Measurements from ENCODE around the gene CNTN1.
A peak's percentile ranks its signal among the peaks of the same experiment; 100 is the strongest.
"Not testable (repeated sequence)": the region's sequence is repeated elsewhere in the genome, so short reads cannot be mapped to it uniquely, and the experiment has no call there.

CNTN1 gene

DNA sequence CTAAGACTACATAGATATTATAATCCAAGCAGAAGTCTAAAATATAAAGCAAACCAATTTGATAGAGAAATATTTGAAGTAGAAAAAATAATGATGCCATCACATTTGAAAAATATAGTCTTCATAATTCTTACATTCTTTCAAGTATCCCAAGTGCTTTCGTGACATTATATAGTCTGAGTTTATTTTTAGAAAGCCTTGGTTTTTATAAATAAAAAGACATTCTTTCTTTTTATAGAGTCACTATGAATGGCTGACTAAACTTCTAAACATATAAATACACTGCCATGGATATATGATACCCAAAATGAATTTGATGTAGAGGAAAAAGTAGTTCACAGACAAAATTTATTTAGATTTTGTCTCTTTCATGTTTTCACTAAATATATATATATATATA lies 360.8 kb downstream of the CNTN1 start:
- DNase-seq: no peak

DNA sequence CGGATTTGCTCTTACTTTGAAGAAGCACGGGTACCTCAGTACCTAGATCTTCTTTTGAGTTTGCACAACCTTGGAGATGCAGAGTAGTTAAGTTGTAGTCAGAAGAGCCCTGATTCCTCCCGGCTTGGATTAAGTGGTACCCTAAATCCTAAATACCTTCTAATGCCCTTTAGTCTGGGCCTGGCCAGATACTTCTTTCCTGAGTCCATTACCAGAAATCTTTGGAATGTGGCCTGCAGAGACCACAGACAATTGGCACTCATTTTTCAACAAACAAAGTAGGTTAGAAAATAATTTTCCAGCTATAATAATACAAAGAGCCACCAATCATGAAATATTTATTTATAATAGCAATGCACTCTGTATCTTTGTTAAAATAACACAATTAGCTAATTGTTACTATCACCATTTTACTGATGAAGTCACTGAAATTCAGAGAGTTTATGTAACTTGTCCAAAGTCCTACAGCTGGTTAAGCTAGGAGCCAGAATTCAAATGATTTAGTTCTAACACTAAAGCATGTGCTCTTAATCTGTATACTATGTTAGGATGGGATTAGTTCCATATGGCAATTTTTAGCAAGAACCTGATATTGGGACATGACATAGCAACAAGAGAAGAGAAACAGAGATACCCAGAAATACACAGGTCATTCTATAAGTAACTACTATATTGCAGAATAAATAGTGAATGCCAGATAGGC lies 363.8 kb downstream of the CNTN1 start:
- no peak for DNase-seq

DNA sequence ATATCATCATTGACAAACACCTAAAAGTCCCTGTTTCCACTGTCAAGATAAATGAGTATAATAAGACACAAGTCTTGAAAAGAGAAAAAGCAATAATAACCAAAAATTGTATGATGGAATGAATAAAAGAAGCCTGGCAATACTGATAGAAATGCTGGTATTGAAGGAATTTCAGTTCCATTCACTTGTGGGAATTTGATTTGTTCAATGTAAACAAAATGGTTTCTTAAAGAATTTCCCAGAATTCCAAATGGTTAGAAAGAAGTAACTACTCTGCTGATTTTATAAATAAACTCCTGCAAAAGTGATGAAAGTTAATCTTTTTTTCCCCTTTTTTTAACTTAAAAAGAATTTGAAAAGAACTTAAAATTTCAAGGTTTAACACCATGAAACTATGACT lies 366.0 kb downstream of the CNTN1 start:
- DNase-seq: no peak

DNA sequence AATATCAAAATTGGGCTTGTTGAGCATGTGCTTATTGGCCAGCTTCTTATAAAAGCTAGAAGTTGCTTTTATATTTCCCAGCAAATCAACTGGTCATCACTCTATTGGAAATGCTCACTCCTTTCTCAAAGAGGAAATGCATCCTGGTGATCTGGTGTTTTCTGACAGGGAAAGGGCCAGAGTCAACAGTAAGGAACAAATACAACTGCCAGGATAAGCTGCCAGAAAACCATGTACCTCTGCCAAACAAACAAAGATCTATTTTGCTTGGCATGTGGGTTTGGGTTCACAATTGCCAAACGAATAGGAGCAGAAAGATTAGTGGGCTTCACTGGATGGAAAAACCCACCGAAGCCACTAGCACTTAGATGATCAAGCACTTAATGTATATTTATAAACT lies 369.0 kb downstream of the CNTN1 start:
- DNase-seq: peak; percentile 1

DNA sequence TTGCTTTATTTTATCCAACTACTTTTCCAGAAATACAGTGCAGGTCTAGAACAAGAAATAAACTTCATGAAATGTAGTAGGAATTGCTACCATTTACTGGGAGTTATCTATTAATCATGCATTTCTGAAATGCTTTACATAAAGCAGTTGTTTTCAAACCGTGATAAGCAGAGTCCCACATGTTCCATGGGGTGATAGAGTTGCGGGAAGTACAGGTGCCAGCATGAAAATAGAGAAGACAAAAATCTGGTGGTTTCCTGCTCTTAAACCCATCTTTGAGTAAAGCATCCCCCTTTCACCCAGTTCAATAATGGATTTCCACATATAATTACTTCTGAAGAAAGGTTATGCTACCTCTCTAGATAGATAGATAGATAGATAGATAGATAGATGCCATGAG lies 372.2 kb downstream of the CNTN1 start:
- DNase-seq: no peak

DNA sequence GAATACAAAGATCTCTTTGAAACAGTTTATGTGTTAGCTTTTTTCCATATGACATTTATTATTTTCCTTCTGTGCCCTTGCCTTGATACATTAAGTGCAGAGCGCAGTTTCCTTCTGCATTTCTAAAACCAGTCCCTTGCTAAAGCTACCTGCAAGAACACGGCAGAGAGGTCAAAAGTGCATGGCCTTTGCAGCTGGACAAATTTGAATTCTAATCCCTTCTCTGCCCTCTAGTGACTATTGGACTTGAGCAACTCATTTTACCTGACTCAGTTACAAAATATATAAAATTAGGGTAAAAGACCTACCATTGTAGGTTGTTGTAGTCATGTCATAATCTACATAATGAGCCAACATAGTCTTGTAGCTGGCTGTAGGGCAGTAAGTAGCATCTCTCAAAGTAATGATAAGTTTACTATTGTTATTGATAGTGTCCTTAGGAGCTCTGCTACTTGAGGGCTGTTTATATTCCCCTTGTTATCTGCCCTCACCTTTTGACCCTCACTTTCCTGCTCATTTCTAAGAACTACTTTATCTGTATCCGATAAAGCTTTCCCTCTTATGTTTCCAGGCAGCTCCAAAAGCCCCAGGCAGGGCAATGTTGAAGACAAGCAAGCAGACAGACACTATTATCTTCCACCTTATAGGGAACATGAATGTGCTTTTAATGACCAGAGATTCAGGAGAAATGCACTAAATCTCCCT lies 375.9 kb downstream of the CNTN1 start:
- DNase-seq: no peak

DNA sequence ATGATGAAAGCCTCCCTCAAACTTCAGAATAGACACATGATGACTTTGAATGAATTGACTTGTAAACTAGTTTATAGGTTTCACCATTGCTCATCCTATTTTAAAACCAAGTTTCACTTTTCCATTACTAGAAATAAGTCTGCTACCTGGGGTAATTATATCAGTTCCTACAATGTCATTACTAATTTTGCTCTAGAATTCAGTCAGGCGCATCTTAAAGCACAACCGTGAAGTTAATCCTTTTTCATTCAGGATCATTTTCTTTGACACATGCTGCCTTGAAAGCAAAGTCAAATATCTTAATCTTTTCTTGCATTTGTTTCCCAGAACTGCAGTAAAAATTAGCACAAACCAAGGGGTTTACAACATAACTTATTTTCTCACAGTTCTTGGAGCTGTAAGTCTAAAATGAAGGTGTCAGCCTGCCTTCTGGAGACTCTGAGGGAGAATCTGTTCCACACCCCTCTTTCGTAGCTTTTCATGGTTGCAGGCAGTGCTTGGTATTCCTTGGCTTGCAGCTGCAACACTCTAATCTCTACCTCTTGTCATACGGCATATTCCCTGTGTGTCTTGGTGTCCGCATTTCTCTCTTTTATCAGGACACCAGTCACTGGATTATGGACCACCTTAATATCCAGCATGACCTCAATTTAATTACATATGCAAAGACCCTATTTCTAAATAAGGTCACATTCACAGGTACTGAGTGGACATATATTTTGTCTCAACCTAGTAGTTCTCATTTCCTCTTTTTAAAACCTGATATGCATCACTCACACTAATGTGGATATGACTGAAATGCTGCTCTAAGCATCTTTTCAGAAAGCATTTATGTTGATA lies 381.6 kb downstream of the CNTN1 start:
- no peak for DNase-seq

DNA sequence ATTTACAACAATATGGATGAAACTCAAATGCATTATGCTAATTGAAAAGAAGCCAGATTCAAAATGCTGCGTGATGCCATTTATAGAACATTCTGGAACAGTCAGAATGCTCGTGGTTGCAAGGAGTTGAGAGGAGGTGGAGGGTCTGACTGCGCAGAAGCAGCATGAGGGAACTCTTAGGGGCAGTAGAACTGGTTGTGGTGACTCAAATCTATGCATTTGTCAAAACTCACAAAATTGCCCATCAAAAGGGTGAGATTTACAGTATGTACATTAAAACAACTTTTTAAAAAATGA lies 382.2 kb downstream of the CNTN1 start:
- no peak for DNase-seq

DNA sequence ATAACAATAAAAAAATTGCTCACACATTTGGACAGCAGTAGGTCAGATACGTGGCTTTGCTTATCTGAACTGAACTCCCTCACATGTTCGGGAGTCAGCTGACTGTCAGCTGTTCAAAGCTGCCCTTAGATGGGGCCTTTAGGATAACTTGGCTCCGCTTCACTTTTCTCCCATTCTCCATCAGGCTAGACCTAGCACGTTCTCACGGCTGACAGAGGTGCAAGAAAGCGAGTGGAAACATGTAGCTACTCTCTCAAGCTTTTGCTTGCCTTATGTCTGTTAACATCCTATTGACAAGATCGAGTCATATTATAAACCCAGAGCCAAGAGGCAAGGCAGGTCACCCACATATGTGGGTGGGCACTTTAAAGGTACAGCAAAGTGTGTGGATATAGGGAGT lies 383.9 kb downstream of the CNTN1 start:
- DNase-seq: no peak

DNA sequence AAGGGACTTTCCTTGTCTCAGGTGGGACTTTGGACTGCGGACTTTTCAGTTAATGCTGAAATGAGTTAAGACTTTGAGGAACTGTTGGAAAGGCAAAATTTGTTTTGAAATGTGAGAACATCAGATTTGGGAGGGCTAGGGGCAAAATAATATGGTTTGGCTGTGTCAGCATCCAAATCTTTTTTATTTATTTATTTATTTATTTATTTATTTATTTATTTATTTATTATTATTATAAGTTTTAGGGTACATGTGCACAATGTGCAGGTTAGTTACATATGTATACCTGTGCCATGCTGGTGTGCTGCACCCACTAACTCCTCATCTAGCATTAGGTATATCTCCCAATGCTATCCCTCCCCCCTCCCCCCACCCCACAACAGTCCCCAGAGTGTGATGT lies 389.0 kb downstream of the CNTN1 start:
- not testable (repeated sequence) for DNase-seq

DNA sequence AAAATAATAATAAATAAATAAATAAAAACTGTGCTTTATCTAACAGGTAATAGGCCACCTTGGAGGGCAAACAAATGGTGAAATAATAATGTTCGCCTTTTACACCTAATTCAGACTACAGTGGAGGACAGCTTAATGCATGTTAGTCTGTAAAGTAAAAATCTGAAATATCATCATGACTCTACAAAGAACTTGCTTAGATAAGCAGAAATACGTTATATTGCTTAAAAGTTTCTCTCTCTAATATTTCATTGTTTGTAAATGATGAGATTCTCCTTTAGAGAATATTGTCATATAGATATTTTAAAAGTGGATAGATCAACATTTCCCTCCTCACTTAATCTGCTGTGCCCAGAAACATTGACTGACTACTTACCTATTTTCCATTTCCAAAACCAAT lies 397.2 kb downstream of the CNTN1 start:
- no peak for DNase-seq

DNA sequence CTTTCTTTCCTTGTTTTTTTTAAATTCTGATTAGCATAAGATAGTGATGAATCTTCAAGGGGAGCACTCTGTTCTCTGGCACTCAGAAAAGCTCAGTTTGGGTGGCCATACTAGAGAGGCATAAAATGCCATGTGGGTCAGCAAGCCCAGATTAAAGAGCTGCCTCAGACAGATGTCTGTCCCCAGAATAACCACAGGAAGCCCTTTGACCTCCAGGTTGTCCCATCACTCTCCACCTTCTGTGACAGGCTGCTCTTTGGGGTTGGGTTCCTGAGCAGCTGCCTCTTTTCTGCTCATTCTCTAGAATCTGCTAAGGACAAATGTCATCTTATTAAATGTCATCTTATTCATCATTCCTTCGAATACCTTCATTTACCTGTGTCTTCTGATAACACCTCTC lies 399.9 kb downstream of the CNTN1 start:
- DNase-seq: no peak

DNA sequence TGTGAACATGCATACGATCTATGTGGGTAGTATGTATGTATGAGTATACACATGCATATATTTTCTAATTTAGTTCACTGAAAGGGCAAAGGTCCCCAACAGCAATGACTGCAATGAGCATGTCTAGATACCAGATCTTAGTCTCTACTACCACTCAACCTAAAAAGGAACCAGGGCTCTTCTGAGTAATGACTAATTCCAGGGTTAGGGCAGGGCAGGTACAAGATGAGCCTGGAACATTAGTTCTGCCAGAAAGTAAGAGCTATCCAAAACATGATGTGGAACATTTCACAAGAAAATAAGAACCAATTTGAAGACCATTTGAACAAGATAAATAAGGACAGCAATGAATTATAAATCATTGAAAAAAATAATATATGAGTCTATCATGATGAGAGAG lies 404.6 kb downstream of the CNTN1 start:
- no peak for DNase-seq

DNA sequence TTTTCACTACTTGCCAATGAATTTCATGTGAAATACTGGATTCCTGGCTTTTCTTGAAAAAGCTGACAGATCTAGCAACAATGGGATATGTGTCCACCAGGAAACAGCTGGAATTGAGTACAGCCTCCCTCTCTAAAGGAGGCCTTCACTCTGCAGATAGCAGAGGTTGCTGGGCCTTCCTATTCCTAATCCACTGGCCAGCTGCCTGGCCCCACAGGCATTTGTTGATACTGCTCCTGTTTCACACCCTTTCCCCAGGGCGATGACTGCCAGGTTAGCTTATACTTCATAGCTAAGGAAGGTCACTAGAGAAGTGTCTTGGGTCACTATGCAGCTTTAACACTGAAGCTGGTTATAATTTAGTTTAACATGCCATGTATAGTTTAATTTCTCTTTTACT lies 408.3 kb downstream of the CNTN1 start:
- no peak for DNase-seq

DNA sequence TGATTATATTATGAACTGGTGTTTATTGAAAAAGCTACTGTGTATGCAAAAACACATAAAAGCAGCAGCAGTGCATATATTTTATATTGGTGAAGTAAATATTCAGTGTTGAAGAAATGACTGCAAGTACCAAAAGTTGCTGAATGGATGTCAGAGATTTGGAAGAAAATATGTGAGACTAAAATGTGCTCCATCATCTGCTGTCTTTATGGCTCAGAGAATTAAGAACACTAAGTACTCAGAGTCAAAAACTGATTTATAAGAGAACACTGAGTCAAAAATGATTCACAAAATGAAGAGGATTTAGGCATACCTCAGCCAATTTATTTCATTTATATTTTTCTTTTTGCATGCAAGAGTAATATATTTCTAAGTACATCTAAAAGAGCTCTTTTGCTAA lies 409.6 kb downstream of the CNTN1 start:
- DNase-seq: no peak

DNA sequence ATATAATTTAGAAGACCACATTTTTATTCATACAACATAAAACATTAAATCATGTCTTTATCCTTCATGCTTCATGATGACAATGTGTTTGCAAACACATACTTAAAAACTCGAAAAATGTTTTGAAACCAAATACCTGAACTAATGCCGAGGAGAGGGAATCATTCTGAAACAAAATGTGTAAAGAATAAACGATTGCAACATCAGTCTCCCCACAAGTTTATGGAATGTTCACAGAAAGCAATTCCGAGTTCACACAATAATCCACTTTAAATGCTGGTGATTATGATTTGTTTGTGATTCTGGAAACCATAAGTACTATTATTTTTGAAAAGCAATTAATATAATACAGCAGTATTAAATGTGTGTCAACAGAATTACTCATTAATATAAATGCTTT lies 411.4 kb downstream of the CNTN1 start:
- DNase-seq: no peak

DNA sequence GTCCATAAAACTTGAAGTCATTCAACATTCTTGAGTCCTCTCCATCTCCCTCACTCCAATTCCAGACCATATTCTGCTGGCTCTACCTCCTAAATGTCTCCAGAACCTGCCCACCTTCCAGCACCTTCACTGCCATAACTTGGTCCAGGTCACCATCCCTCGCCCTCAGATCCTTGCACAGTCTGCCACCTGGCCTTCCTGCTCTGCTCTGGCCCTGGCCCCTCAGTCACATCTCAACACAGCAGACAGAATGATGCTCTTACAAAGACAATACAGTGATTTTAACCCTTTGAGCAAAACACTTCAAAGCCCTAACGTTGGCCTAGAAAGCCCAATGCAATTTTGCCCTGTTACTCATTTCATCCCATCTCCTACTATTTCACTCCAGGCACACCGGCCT lies 414.1 kb downstream of the CNTN1 start:
- no peak for DNase-seq

DNA sequence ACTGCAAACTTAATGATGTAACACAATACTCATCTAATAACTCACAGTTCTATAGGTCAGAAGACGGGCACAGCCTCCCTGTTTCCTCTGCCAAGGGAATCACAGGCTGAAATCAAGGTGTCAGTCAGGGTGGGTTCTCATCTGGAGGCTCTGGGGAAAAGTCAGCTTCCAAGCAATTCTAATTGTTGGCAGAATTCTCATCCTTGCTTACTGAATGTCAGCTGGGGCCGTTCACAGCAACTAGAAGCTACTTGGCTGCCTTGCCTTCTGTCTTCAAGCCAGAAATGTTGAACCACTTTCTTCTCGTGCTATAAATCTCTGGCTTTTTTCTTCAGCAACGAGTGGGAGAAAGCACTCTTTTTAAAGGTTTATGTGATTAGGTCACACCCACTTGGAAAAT lies 415.8 kb downstream of the CNTN1 start:
- peak; percentile 7 for DNase-seq

DNA sequence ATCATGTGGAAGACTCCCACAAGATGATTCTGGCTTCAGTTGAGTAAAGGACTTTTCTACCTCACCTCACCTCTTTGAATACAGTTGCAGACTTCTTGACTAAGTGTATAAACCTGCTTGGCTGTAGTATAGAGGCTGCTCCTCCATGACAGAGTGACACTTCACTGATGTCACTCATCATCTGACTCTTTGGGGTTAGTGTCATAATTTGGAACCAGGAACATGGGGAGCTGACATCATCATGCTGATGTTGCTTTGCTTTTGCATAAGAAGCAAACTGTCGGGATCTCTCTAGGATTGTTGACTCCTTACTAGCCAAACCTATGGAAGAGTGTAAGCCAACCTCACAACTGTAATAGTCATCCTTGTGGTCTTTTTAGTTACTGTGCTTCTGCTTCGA lies 420.7 kb downstream of the CNTN1 start:
- no peak for DNase-seq

DNA sequence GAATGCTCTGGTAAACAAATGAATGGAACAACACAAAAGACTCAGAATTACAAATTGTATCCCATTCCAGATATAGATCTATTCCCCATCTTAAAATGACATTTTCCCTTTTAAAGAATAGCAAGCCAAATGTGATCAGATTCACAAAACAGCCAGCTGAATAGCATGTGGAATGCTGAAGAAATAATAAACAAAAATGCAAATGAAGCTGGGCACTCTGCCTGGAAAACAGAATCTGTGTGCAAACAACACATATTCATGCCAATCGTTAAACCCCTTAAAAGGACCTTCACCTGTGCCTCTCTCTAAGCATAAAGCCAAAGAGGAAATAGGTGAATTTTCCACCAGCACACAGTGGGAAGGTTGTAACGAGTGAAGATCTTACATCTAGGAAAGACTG lies 428.0 kb downstream of the CNTN1 start:
- peak; percentile 2 for DNase-seq

DNA sequence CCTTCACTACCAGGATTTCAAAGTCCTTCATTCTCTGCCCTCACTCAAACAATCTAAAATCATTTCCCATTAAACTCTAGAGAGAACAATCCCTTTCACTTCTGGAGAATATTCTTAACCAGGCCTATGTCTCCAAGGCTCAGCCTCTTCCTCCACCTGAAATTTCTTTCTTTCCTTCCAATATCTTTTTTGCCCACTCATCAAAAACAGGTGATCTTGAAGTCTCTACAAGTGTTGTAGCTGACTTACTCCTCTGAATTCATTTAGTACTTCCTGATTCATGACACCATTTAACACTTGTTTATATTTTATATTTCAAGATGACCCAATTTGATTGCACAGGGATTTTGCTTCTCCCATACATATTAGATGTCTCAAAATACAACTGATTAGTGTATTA lies 429.1 kb downstream of the CNTN1 start:
- DNase-seq: no peak
